ENCODE data around the gene MCOLN1.

GRCh38 chr19:7507884-7508283 lies 14.5 kb upstream of the MCOLN1 start:
- TF ChIP-seq CTCF (conservative IDR thresholded peaks at IDR 0.05; ENCODE audit: low read depth, low read length) (no peak), EZH2 (IDR thresholded peaks at IDR 0.05; ENCODE audit: borderline replicate concordance, low read depth, low read length, poor library complexity, severe bottlenecking) (no peak)

Data from A673 (cell line).